GM23248 (cell line): ENCODE results near the gene ZNF507.

Source experiments
- EZH2 ChIP-seq: fragments of 200-600 bp; sonication (generic); IDR thresholded peaks from 2 replicates; pipeline ENCODE4 v1.6.1; 2018; ENCODE audit warnings: antibody characterized with exemption, mild to moderate bottlenecking; ENCODE audit not compliant: insufficient read depth, poor library complexity, severe bottlenecking
- EZH2phosphoT487 ChIP-seq: fragments of 200-600 bp; sonication (generic); IDR thresholded peaks from 2 replicates; pipeline ENCODE4 v1.6.1; 2018; ENCODE audit warnings: antibody characterized with exemption, moderate library complexity, mild to moderate bottlenecking, low read depth; ENCODE audit not compliant: insufficient read depth

DNA sequence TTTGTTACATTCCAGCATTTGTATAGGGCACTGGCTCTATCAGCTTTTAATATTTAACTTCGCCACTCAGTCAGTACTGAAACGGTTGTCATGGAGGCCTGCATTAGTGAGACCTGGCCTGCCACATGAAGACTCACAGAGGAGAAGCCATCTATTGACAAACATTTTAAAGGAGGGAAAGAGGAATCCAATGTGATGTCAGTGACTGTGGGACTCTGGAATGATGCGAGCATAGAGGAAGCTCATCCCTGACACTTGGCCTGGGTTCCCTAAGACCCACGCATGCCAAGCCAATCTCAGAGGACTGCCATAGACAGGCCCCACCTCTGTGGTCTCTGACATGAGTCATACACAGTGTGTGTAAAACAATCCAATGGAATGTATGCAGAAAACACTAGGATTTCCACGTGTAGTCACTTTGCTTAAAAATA is 52.3 kb downstream of the ZNF507 start:
- TF ChIP-seq EZH2phosphoT487: no peak
- TF ChIP-seq EZH2: no peak
